Naive thymus-derived CD8-positive, alpha-beta T cell (primary cell): ENCODE results near the gene BRINP1. TPM values are rescaled to one million over a fixed set of nuclear protein-coding genes. Genes with fewer than 3 reads are reported as not detected.

Experiments used
- ATAC-seq, 2 donors: fragments of 150-1000 bp; cut with Tn5 transposase in 1 of 2; sonication (Bioruptor Pico), chemical (Tn5 transposase) in 1 of 2; 1 replicate in 1 of 2; 2 replicates in 1 of 2; pipeline ENCODE4 v1.10.0; 2021; ENCODE audit warnings: mild to moderate bottlenecking in 2 of 2, moderate library complexity in 2 of 2
- POLR2A ChIA-PET: fragments of 350-600 bp; sonication (Branson Sonifier 250); formaldehyde crosslinking; loops from one replicate; lab custom pipeline; 2021; ENCODE audit warnings: antibody characterized with exemption; lab: Charles Lee
- DNase-seq, 10 donors: peaks; one replicate each; pipeline versions ENCODE4 v3.0.0 to v3.0.0-alpha.2; 2020 to 2022
- H3K27ac Mint-ChIP-seq, 10 donors: one replicate each; pipeline ENCODE4 v1.8.0; 2020 to 2022; ENCODE audit warnings: mild to moderate bottlenecking in 10 of 10, mixed read lengths in 10 of 10, moderate library complexity in 4 of 10, inconsistent platforms in 1 of 10
- H3K27me3 Mint-ChIP-seq, 5 donors: one replicate each; pipeline ENCODE4 v1.8.0; 2021 to 2022; ENCODE audit warnings: mixed read lengths in 5 of 5
- H3K36me3 Mint-ChIP-seq, 3 donors: one replicate each; pipeline ENCODE4 v1.8.0; 2020 to 2022; ENCODE audit warnings: mixed read lengths in 3 of 3, mild to moderate bottlenecking in 2 of 3, inconsistent platforms in 1 of 3
- H3K4me1 Mint-ChIP-seq, 4 donors: one replicate each; pipeline ENCODE4 v1.8.0; 2021 to 2022; ENCODE audit warnings: mixed read lengths in 4 of 4
- H3K4me3 Mint-ChIP-seq, 10 donors: one replicate each; pipeline ENCODE4 v1.8.0; 2020 to 2022; ENCODE audit warnings: mild to moderate bottlenecking in 10 of 10, mixed read lengths in 10 of 10, moderate library complexity in 6 of 10, inconsistent platforms in 1 of 10
- H3K9me3 Mint-ChIP-seq, 9 donors: one replicate each; pipeline ENCODE4 v1.8.0; 2020 to 2022; ENCODE audit warnings: mixed read lengths in 9 of 9, mild to moderate bottlenecking in 3 of 9, inconsistent platforms in 1 of 9, moderate library complexity in 1 of 9
- polyA plus RNA-seq, 3 donors: library from polyadenylated mRNA; unstranded; fragments of 300-500 nt; fragmentation: Illumina TruSeq; gene quantifications; one replicate each; pipeline ENCODE4 v1.2.3, GENCODE V29; 2021
- total RNA-seq, 8 experiments: library from RNA in 2 of 8; stranded (reverse) in 2 of 8; gene quantifications; one replicate each; pipeline ENCODE4 v1.2.3 and lab custom pipeline; 2021 to 2026

Gene BRINP1
- total and polyA plus RNA-seq, 5 experiments from 2014 or later, result not detected

DNA sequence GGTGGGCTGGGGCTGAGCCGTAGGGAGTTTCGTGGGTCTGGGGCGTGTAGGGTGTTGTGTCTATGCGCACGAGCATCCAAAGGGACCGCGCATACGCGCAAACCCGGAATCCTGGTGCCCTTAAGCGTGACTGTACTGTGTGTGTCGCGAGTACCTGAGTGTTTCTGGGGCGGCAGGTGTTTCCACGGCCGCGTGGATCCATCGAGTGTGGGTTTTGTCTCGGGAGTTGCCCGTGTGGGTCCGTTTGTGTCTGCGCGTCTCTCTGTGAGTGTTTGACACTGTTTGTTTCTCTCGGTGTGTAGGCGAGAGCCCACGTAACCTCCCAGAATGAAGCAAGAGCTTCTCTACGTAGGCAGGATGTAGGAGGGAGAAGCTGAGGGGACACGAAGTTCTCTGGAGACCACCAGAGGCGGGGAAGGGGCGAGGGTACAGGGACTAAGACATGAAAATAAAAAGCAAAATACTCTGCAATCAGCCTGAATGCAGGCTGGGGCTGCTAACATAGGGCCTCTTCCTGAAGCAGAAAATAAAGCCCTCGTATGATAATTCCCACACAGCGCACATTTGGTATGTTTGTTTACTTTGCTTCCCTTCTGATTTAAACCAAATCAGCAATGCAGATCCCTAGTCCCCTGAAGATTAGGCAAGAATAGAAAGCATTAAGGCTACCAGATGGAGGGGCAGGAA lies 588 bp upstream of the BRINP1 start:
- Mint-ChIP-seq H3K4me1 (peaks cover 0 to 6% (median 4%) of the 10 kb centered on the region in 4 donors), H3K27me3 (peaks cover 29 to 68% (median 45%) of the 10 kb centered on the region in 5 donors), H3K4me3 (no peak overlapping the region), H3K36me3 (peaks cover 0 to 27% (median 7%) of the 10 kb centered on the region in 3 donors), H3K27ac (no peak overlapping the region), H3K9me3 (peaks cover 0 to 42% (median 15%) of the 10 kb centered on the region in 9 donors)
- POLR2A ChIA-PET, result no interaction called here
- no peak for DNase-seq
- ATAC-seq, result no peak

DNA sequence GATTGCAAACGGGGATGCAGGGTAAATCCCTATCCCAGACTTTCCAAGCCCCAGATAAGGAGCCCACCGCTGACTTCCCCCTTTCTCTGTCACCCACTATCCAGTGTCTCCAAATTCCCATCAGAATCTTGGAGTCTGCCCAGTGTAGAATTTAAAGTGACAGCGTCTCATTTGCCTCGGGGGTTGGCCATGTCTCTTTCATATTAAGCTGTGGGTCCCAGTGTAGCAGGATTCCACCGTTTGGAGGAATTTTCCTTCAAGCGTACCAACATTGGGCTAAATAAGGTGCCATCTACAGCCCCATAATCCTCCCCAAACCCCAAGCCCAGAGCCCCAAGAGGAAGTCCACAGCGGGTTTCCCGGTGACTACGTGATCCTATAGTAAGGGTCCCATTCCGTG lies 1.1 kb downstream of the BRINP1 start:
- Mint-ChIP-seq H3K9me3 (peaks cover 0 to 50% (median 13%) of the 10 kb centered on the region in 9 donors), H3K27ac (no peak overlapping the region), H3K36me3 (peaks cover 0 to 33% (median 7%) of the 10 kb centered on the region in 3 donors), H3K4me3 (no peak overlapping the region), H3K27me3 (peaks cover 29 to 57% (median 44%) of the 10 kb centered on the region in 5 donors), H3K4me1 (peaks cover 0 to 6% (median 4%) of the 10 kb centered on the region in 4 donors)
- POLR2A ChIA-PET, result no interaction called here
- no peak for DNase-seq
- ATAC-seq, result no peak

DNA sequence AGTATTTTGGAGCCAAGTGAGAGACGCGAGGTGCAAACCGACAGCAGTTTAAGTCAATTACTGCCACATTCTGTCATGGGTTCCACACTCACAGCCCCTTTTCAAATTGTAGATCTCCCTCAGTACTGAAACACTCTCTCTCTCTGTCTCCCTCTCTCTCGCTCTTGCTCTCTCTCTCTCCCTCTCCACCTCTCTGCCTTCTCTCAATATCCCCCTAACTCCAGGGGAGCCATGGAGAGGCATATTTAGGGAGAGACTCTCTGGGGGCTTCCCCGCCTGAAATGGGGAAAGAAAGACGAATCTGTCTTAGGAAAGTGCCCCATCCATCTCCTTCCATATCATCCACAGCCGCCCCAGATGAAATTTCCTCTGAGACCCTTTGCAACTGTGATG lies 1.6 kb downstream of the BRINP1 start:
- H3K27me3 Mint-ChIP-seq, result peaks cover 29 to 57% (median 44%) of the 10 kb centered on the region in 5 donors
- DNase-seq (no peak), ATAC-seq (no peak)
- no peak overlapping the region for H3K4me3 Mint-ChIP-seq
- H3K36me3 Mint-ChIP-seq, result peaks cover 0 to 34% (median 7%) of the 10 kb centered on the region in 3 donors
- peaks cover 0 to 6% (median 4%) of the 10 kb centered on the region in 4 donors for H3K4me1 Mint-ChIP-seq
- no peak overlapping the region for H3K27ac Mint-ChIP-seq
- H3K9me3 Mint-ChIP-seq, result peaks cover 0 to 52% (median 13%) of the 10 kb centered on the region in 9 donors
- POLR2A ChIA-PET, result no interaction called here

DNA sequence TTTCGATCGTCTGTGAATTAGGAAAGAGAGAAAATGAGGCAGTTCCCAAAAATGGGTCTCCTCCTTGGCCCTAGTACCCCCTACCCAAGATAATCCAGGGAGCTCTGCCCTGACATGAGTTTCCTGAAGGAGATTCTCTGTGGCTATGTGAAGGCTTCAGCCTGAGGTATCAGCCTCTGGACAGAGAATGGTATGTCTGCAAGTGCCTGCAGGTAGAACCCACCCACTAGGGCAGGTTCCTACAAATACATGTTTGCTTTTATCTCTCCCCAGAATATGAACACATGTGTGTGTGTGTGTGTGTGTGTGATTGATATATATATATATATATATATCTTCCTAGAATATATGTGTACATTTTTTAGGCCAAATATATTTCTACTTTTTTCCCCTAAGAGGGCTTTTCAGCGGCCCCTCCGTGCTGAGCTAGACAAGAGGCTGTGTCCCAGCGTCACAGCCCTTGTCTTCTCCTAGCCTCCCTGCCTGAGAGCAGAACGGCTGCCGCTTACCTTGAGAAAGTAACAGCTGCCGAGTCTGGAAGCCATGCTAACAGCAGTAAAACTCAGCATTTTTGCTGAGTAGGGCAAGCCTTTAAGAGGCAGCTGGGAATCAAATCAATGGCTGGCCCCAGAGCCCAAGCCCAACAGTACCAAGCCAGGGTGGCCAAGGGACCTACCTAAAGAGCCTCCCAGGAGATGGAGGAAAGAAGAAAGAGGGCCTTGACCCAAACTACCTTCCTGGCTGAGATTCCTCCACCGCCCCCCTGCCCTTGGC lies 2.1 kb downstream of the BRINP1 start:
- H3K27ac Mint-ChIP-seq, result peak overlapping the region in 1 of 10 donors; percentile 58
- no peak for ATAC-seq
- no peak for DNase-seq
- peaks cover 0 to 57% (median 15%) of the 10 kb centered on the region in 9 donors for H3K9me3 Mint-ChIP-seq
- POLR2A ChIA-PET, result no interaction called here
- H3K36me3 Mint-ChIP-seq, result peaks cover 0 to 40% (median 7%) of the 10 kb centered on the region in 3 donors
- peaks cover 28 to 57% (median 45%) of the 10 kb centered on the region in 5 donors for H3K27me3 Mint-ChIP-seq
- peaks cover 0 to 6% (median 4%) of the 10 kb centered on the region in 4 donors for H3K4me1 Mint-ChIP-seq
- H3K4me3 Mint-ChIP-seq, result no peak overlapping the region

DNA sequence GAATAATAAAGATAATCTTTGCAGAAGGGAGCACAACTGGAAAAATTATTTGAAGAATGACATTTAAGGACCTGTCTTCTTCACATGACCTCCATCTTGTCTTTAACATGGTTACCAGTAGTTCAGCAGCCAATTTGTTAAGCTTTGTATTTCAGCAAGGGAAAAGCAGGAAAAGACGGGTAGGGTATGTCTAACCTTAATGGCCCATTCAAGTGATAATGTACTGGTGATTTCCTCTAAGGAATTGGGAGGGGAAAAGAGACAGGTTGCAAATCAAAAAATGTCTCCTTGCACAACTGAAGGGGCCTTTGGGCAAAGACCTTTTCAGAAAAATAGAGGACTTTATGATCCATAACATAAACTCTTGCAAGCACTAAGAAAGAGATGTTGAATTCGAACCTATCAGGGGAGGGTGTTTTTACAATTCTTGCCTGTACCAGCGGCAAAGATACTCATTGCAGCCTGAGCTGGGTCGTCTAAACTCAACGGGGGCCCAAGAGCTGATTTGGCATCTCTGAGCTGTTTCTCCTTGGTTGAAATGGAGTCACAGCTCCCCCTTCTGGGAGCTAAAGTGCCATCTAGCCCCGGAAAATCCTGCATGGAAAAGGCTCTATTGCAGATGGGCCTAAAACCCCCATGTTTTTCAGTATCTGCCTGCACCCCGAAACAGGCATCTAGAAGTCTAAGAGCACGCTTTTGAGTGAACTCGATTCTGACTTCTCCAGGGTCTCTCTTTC lies 3.8 kb downstream of the BRINP1 start:
- H3K36me3 Mint-ChIP-seq, result peaks cover 0 to 28% (median 3%) of the 10 kb centered on the region in 3 donors
- H3K27me3 Mint-ChIP-seq, result peaks cover 18 to 42% (median 35%) of the 10 kb centered on the region in 5 donors

DNA sequence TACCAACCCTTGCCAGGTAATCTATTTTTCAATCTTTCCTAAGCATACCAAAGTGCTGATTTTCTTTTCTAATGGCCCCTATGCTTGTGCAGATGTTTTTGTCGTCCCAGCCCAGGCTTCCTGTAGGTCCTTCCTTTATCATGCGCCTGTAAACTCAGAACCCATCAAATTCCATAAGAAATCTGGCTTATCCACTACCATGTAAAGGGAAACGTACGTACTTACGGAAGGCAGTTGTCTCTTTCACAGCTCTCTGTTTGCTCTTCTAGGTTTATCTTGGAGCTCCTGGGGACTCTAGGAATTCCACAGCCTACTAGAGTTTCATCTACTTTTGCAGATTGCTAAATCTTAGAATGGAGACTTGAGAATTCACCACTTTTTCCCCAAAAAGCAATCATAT lies 9.0 kb downstream of the BRINP1 start:
- H3K27me3 Mint-ChIP-seq, result peaks cover 0 to 11% (median 4%) of the 10 kb centered on the region in 5 donors
- ATAC-seq (no peak), DNase-seq (no peak)
- no peak overlapping the region for H3K27ac Mint-ChIP-seq
- no peak overlapping the region for H3K4me3 Mint-ChIP-seq
- H3K4me1 Mint-ChIP-seq, result no peaks in the 10 kb centered on the region
- peaks cover 0 to 20% (median 3%) of the 10 kb centered on the region in 9 donors for H3K9me3 Mint-ChIP-seq
- H3K36me3 Mint-ChIP-seq, result peaks cover 0 to 14% (median 0%) of the 10 kb centered on the region in 3 donors
- POLR2A ChIA-PET, result no interaction called here

More for the DNA sequence above, 3.8 kb downstream of the BRINP1 start:
- peaks cover 0 to 41% (median 7%) of the 10 kb centered on the region in 9 donors for H3K9me3 Mint-ChIP-seq
- H3K4me3 Mint-ChIP-seq, result no peak overlapping the region
- POLR2A ChIA-PET, result no interaction called here
- peaks cover 0 to 6% (median 4%) of the 10 kb centered on the region in 4 donors for H3K4me1 Mint-ChIP-seq
- no peak overlapping the region for H3K27ac Mint-ChIP-seq
- no peak for DNase-seq
- no peak for ATAC-seq

DNA sequence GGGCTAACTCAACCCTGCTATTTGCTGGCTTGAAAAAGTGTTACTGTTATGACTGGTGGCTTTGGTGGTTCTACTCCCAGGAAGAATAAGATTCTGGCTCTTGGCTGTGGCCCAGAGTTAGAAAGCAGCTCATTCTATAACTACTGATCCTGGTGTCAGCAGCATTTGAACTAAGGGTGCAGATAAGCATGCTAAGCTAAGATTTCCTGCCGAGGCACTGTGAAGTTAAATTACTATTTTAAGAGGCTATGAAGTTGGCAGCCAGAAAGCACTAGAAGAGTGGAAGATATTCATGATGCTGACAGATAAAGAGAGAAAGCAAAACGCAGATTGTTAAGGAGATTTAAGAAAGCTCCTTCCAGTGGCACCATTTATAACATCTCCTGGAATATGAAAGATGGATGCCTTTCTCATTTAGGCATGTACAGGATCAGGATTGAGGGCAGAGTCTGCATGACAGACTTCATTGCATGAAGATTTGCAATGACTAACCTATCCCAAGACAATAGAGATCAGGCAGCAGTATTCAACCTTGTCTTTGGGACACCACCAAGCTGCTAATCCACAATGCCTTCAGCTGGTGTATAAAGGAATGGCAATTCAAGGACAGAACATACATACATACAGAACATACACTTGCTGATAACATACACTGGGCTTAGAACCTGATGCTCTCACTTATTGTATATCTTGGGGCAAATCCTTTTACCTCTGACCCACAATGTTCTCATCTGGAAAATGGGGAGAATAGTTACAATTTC lies 11.7 kb downstream of the BRINP1 start:
- DNase-seq, result no peak
- peaks cover 0 to 2% (median 0%) of the 10 kb centered on the region in 5 donors for H3K27me3 Mint-ChIP-seq
- no peak overlapping the region for H3K4me3 Mint-ChIP-seq
- POLR2A ChIA-PET, result no interaction called here
- ATAC-seq, result no peak
- peaks cover 0 to 8% (median 4%) of the 10 kb centered on the region in 9 donors for H3K9me3 Mint-ChIP-seq
- no peaks in the 10 kb centered on the region for H3K4me1 Mint-ChIP-seq
- no peak overlapping the region for H3K27ac Mint-ChIP-seq
- peaks cover 0 to 4% (median 0%) of the 10 kb centered on the region in 3 donors for H3K36me3 Mint-ChIP-seq

DNA sequence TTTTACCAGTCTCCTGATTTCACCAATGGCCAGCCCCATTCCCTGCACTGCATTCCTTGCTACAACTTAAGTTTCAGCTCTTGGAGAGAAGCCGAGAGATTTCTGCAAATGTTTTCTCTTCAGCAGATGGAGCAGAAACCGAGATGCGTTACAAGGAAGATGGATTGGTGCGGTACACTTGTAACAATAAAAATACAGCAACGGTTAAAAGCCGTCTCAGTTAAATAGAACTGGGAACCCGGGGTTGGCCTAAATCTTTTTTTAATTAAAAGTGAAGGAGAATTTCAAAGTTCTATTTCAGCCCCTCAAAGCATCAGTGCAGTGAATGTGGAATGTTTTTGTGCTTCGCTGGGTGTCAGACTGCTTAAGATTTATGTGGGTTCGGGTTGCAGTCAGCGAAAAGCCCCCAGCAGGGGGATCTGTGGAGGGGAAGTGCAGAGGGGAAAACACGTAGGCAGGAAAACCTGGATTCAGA lies 19.8 kb downstream of the BRINP1 start:
- no peak for ATAC-seq
- POLR2A ChIA-PET, result no interaction called here
- Mint-ChIP-seq H3K27me3 (peaks cover 1 to 13% (median 5%) of the 10 kb centered on the region in 5 donors), H3K27ac (no peak overlapping the region), H3K4me3 (no peak overlapping the region), H3K36me3 (no peaks in the 10 kb centered on the region), H3K9me3 (peaks cover 0 to 11% (median 4%) of the 10 kb centered on the region in 9 donors), H3K4me1 (no peaks in the 10 kb centered on the region)
- no peak for DNase-seq

DNA sequence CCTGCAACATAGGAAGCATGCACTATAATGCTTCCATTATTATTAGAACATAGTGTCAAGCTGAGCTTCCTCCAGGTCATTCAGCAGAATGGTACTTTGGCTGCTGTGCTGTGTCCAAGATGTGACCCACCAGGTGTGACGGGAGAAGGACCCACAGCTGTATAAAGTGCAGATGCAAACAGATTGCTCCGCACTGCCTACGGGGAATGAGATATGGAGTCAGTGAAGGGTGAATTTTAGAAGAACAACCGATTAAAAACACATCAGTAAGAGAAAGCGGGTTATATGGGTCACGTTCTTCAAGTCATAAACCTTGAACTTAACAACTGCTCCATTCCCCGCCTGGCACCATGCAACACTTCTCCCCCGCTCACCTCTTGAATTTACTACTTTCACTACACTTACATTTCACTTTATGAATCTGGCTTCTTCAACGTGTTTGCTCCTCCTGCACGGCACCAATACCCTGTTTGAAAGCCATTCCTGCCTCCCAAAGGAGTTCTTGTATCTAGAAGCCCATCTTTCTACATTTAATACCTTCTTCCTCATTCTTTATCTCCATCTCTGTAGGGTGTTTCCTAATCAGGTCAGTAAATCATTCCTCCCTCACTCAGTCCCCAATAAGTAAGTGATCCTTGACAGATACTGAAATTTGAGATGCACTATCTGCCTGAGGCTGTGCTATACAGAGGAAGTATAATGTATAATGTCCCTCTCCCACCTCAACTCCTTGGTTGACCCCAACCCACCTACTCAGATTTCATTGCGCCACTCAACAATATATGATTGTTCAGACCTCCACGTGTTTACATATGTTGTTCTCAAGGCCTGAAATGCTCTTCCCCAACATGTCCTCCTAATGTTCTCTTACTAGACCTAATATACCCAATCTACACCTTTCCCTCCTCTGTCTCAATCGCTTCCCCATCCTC lies 25.9 kb downstream of the BRINP1 start:
- Mint-ChIP-seq H3K9me3 (peaks cover 0 to 23% (median 2%) of the 10 kb centered on the region in 9 donors), H3K4me1 (no peaks in the 10 kb centered on the region), H3K4me3 (no peak overlapping the region), H3K27ac (no peak overlapping the region), H3K27me3 (peaks cover 0 to 16% (median 2%) of the 10 kb centered on the region in 5 donors), H3K36me3 (no peaks in the 10 kb centered on the region)
- POLR2A ChIA-PET, result no interaction called here
- DNase-seq (no peak), ATAC-seq (no peak)

DNA sequence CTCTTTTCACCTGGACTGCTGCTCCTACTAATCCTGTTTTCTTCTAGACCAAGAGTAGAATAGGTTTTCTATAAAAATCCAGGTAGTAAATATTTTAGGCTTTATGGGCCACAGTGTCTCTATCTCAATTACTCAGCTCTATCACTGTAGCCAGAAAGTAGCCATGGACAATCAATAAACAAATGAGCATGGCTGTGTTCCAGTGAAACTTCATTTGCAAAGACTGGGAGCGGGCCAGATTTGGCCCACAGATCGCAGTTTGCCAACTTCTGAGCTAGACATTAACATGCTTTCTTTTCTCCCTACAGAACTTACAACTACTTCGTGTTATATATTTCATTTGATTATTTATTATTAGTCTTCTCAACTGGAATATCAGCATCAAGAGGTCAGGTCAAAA lies 30.2 kb downstream of the BRINP1 start:
- Mint-ChIP-seq H3K27ac (no peak overlapping the region), H3K27me3 (peaks cover 0 to 15% (median 0%) of the 10 kb centered on the region in 5 donors), H3K9me3 (peaks cover 0 to 17% (median 2%) of the 10 kb centered on the region in 9 donors), H3K36me3 (no peaks in the 10 kb centered on the region), H3K4me1 (no peaks in the 10 kb centered on the region), H3K4me3 (no peak overlapping the region)
- POLR2A ChIA-PET, result interaction anchor here (0.6 kb wide), 1 partner anchor 1190 kb away, joined by 3 read pairs; no protein-coding TSS in a partner anchor
- ATAC-seq (no peak), DNase-seq (no peak)

DNA sequence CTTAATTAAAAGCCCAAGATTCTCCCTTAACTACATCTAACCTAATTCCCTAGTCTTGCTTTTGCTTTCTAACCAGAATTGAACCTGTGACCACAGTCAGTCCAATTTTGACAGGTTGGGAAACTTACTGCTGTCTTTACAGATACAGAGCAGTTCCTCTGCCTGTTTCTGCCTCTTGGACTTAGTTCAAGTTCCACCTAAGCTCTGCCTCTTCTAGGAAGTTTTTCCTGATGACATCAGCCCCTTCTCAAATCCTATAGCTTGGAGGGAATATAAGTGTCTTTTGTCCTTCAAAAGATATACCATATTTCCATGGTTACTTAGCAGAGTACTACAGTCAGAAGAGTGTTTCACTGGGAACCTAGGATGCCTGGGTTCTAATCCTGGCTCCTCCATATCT lies 31.7 kb downstream of the BRINP1 start:
- no peak overlapping the region for H3K27ac Mint-ChIP-seq

More for the DNA sequence above, 31.7 kb downstream of the BRINP1 start:
- H3K27me3 Mint-ChIP-seq, result peaks cover 0 to 12% (median 0%) of the 10 kb centered on the region in 5 donors
- no peak overlapping the region for H3K4me3 Mint-ChIP-seq
- POLR2A ChIA-PET, result no interaction called here
- no peaks in the 10 kb centered on the region for H3K4me1 Mint-ChIP-seq
- DNase-seq (no peak), ATAC-seq (no peak)
- H3K9me3 Mint-ChIP-seq, result peaks cover 0 to 20% (median 2%) of the 10 kb centered on the region in 9 donors
- H3K36me3 Mint-ChIP-seq, result no peaks in the 10 kb centered on the region
